MM.1S (cell line): Measurements from ENCODE around the gene SMOC2.

Experiments used
- EZH2 ChIP-seq: fragments of 300-600 bp; sonication (generic); optimal IDR thresholded peaks from 2 replicates; pipeline ENCODE3; 2017; ENCODE audit warnings: low read depth, mild to moderate bottlenecking, antibody characterized with exemption, low read length, mixed read lengths
- TF ChIP-seq, protein P1 (sequence below): fragments of 300-600 bp; sonication (generic); IDR thresholded peaks from 2 replicates; pipeline ENCODE4 v1.5.1; 2016; ENCODE audit warnings: antibody characterized with exemption, low read length, mixed read lengths

DNA sequence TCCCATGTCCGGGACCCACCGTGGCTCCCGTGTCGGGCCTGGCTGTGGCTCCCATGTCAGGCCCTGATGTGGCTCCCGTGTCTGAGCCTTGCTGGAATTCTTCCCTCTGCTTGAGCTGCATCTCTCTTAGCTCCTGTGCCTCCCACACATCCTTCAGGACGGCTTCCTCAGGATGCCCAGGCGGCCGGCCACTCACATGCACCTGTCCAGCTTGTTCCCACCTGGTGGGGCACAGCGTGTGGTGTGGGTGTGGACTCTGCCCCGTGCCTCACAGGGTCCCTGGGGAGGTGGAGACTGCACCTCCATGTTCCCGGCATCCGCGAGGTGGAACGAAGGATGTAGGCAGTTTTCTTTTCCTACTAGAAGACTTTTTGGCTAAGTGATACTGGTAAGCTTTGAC lies 170.7 kb downstream of the SMOC2 start:
- TF ChIP-seq, protein P1, sequence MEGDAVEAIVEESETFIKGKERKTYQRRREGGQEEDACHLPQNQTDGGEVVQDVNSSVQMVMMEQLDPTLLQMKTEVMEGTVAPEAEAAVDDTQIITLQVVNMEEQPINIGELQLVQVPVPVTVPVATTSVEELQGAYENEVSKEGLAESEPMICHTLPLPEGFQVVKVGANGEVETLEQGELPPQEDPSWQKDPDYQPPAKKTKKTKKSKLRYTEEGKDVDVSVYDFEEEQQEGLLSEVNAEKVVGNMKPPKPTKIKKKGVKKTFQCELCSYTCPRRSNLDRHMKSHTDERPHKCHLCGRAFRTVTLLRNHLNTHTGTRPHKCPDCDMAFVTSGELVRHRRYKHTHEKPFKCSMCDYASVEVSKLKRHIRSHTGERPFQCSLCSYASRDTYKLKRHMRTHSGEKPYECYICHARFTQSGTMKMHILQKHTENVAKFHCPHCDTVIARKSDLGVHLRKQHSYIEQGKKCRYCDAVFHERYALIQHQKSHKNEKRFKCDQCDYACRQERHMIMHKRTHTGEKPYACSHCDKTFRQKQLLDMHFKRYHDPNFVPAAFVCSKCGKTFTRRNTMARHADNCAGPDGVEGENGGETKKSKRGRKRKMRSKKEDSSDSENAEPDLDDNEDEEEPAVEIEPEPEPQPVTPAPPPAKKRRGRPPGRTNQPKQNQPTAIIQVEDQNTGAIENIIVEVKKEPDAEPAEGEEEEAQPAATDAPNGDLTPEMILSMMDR: no peak
- TF ChIP-seq EZH2: no peak
